Measurements from ENCODE around the gene SLC24A4. TPM values are rescaled to one million over a fixed set of nuclear protein-coding genes. Genes with fewer than 3 reads are reported as not detected.

Gene SLC24A4
- total RNA-seq, 2 donors from 2014 or later, result 0.11 to 0.17 TPM

- H3K9me3 ChIP-seq, result no peaks in the 10 kb centered on the region
- H3K27ac ChIP-seq, result no peak overlapping the region
- intact Hi-C loops (cut with DNase I), result no loop called here
- no peaks in the 10 kb centered on the region for H3K4me1 ChIP-seq
- H3K27me3 ChIP-seq, result no peaks in the 10 kb centered on the region
- H3K9ac ChIP-seq (ENCODE audit: low read depth in 2 of 2, low read length in 2 of 2), result no peak overlapping the region
- no peak for TF ChIP-seq CTCF (IDR thresholded peaks at IDR 0.05)
- no peaks in the 10 kb centered on the region for H3K36me3 ChIP-seq
- peak; percentile 14 for DNase-seq
- no peak overlapping the region for H3K4me3 ChIP-seq
Measured at GRCh38 chr14:92487513-92488133, 164.7 kb downstream of the SLC24A4 start.

GRCh38 chr14:92489394-92490238, 166.7 kb downstream of the SLC24A4 start:
- Histone ChIP-seq H3K27me3 (no peaks in the 10 kb centered on the region), H3K36me3 (no peaks in the 10 kb centered on the region), H3K4me3 (no peak overlapping the region), H3K4me1 (no peaks in the 10 kb centered on the region), H3K27ac (no peak overlapping the region), H3K9ac (ENCODE audit: low read depth in 2 of 2, low read length in 2 of 2) (no peak overlapping the region), H3K9me3 (no peaks in the 10 kb centered on the region)
- intact Hi-C loops (cut with DNase I), result no loop called here
- peak; percentile 16 for DNase-seq
- TF ChIP-seq CTCF (IDR thresholded peaks at IDR 0.05), result no peak

GRCh38 chr14:92490239-92490959, 167.4 kb downstream of the SLC24A4 start:
- Histone ChIP-seq H3K27me3 (no peaks in the 10 kb centered on the region), H3K4me3 (no peak overlapping the region), H3K36me3 (no peaks in the 10 kb centered on the region), H3K27ac (no peak overlapping the region), H3K4me1 (no peaks in the 10 kb centered on the region), H3K9me3 (no peaks in the 10 kb centered on the region), H3K9ac (ENCODE audit: low read depth in 2 of 2, low read length in 2 of 2) (no peak overlapping the region)
- no peak for TF ChIP-seq CTCF (IDR thresholded peaks at IDR 0.05)
- peak; percentile 10 for DNase-seq
- intact Hi-C loops (cut with DNase I), result no loop called here

- TF ChIP-seq CTCF (IDR thresholded peaks at IDR 0.05), result no peak
- Histone ChIP-seq H3K36me3 (no peaks in the 10 kb centered on the region), H3K27ac (no peak overlapping the region), H3K9me3 (no peaks in the 10 kb centered on the region), H3K9ac (ENCODE audit: low read depth in 2 of 2, low read length in 2 of 2) (no peak overlapping the region), H3K4me1 (no peaks in the 10 kb centered on the region), H3K27me3 (no peaks in the 10 kb centered on the region), H3K4me3 (no peak overlapping the region)
- intact Hi-C loops (cut with DNase I), result no loop called here
- peak; percentile 15 for DNase-seq
Measured at GRCh38 chr14:92491782-92492181, 168.8 kb downstream of the SLC24A4 start.

GRCh38 chr14:92492258-92492657, 169.3 kb downstream of the SLC24A4 start:
- Histone ChIP-seq H3K4me3 (no peak overlapping the region), H3K9me3 (no peaks in the 10 kb centered on the region), H3K4me1 (no peaks in the 10 kb centered on the region), H3K36me3 (no peaks in the 10 kb centered on the region), H3K27ac (no peak overlapping the region), H3K9ac (ENCODE audit: low read depth in 2 of 2, low read length in 2 of 2) (no peak overlapping the region), H3K27me3 (no peaks in the 10 kb centered on the region)
- intact Hi-C loops (cut with DNase I), result no loop called here
- no peak for TF ChIP-seq CTCF (IDR thresholded peaks at IDR 0.05)
- DNase-seq, result peak; percentile 18

Measured in colonic mucosa (tissue), 4 donors.